MM.1S (cell line): ENCODE data around the gene METAP2.

Experiments used
- DNase-seq: peaks from one replicate; pipeline ENCODE4 v3.0.0-alpha.2; 2015
- H2AFZ ChIP-seq: fragments of 300-600 bp; sonication (generic); 2 replicates; pipeline ENCODE4 v1.6.0; 2016; ENCODE audit warnings: antibody characterized with exemption, low read length
- H3F3A ChIP-seq: fragments of 300-600 bp; sonication (generic); 2 replicates; pipeline ENCODE4 v1.6.1; 2016; ENCODE audit warnings: mild to moderate bottlenecking, antibody characterized with exemption, low read length, moderate library complexity, mixed read lengths; ENCODE audit not compliant: insufficient read depth
- H3K27ac ChIP-seq: fragments of 300-600 bp; sonication (generic); 2 replicates; pipeline ENCODE4 v1.5.1; 2016; ENCODE audit warnings: mild to moderate bottlenecking, low read length
- H3K27me3 ChIP-seq: fragments of 300-600 bp; sonication (generic); replicated peaks from 2 replicates; pipeline ENCODE4 v1.6.0; 2016; ENCODE audit warnings: low read length; ENCODE audit not compliant: insufficient read depth
- H3K36me3 ChIP-seq: fragments of 300-600 bp; sonication (generic); replicated peaks from 2 replicates; pipeline ENCODE4 v1.6.1; 2016; ENCODE audit warnings: mild to moderate bottlenecking, low read length, mixed read lengths; ENCODE audit not compliant: insufficient read depth
- H3K4me1 ChIP-seq: fragments of 300-600 bp; sonication (generic); 2 replicates; pipeline ENCODE4 v1.6.1; 2016; ENCODE audit warnings: low read length, mixed read lengths
- H3K4me2 ChIP-seq: fragments of 300-600 bp; sonication (generic); 2 replicates; pipeline ENCODE4 v1.6.0; 2016; ENCODE audit warnings: low read depth, low read length
- H3K4me3 ChIP-seq: fragments of 300-600 bp; sonication (generic); 2 replicates; pipeline ENCODE4 v1.5.1; 2016; ENCODE audit warnings: low read length, mixed read lengths
- H3K79me2 ChIP-seq: fragments of 300-600 bp; sonication (generic); 2 replicates; pipeline ENCODE4 v1.6.1; 2016; ENCODE audit warnings: mixed run types, low read length, mixed read lengths
- H3K9ac ChIP-seq: fragments of 300-600 bp; sonication (generic); 2 replicates; pipeline ENCODE4 v1.6.1; 2016; ENCODE audit warnings: low read length, mixed read lengths
- H3K9me2 ChIP-seq: fragments of 300-600 bp; sonication (generic); replicated peaks from 2 replicates; pipeline ENCODE4 v1.6.1; 2016; ENCODE audit warnings: mild to moderate bottlenecking, low read length, mixed read lengths; ENCODE audit not compliant: insufficient read depth
- H3K9me3 ChIP-seq: fragments of 300-600 bp; sonication (generic); replicated peaks from 2 replicates; pipeline ENCODE4 v1.6.1; 2016; ENCODE audit warnings: mild to moderate bottlenecking, low read length, mixed read lengths; ENCODE audit not compliant: insufficient read depth
- H4K20me1 ChIP-seq: fragments of 300-600 bp; sonication (generic); 2 replicates; pipeline ENCODE4 v1.6.1; 2016; ENCODE audit warnings: mild to moderate bottlenecking, low read length, moderate library complexity, mixed read lengths; ENCODE audit not compliant: insufficient read depth
- EZH2 ChIP-seq: fragments of 300-600 bp; sonication (generic); optimal IDR thresholded peaks from 2 replicates; pipeline ENCODE3; 2017; ENCODE audit warnings: low read depth, mild to moderate bottlenecking, antibody characterized with exemption, low read length, mixed read lengths
- EZH2phosphoT487 ChIP-seq: fragments of 300-600 bp; sonication (generic); IDR thresholded peaks from 2 replicates; pipeline ENCODE4 v1.6.1; 2018; ENCODE audit warnings: antibody characterized with exemption, low read length
- TF ChIP-seq, protein P1 (sequence below): fragments of 300-600 bp; sonication (generic); IDR thresholded peaks from 2 replicates; pipeline ENCODE4 v1.5.1; 2016; ENCODE audit warnings: antibody characterized with exemption, low read length, mixed read lengths

METAP2 gene

DNA sequence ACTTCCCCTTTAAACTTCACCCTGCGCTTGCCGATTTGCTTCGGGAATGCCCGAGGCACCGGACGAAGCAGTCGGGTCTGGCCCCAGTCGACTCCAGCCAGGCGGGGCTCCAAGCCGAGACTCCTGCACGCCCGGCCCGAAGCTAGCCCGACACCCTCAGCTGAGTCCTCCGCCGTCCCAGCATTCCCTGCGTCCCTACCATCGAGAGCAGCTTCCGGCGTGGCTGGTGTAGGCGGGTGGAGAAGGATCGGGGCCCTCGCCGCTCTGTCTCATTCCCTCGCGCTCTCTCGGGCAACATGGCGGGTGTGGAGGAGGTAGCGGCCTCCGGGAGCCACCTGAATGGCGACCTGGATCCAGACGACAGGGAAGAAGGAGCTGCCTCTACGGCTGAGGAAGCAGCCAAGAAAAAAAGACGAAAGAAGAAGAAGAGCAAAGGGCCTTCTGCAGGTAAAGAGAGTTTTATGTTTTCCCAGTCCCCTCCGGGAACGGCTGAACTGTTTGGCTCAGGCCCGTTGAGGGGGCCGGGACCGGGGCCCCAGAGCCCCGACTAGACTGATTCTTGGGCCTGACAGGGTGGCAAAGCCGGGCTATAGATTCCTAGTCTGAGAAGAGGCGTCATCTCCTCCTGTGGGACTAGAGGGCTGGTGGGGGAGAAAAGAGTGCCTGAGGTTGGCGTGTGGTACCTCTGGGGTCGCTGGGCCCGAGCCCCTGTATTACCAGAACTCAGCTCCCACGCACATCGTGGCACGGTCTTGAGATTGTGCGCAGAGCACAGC, at the start of gene METAP2:
METAP2 (plus strand) TSS at position 269 of the 776 bp plus-strand sequence; CDS start at position 297, 28 bp downstream.
- no peaks in the 10 kb centered on the region for H3K9me3 ChIP-seq
- 0 out of 2 replicates have a peak, but pooled peaks cover 8% of the 10 kb centered on the region for H3K4me1 ChIP-seq
- TF ChIP-seq, protein P1, sequence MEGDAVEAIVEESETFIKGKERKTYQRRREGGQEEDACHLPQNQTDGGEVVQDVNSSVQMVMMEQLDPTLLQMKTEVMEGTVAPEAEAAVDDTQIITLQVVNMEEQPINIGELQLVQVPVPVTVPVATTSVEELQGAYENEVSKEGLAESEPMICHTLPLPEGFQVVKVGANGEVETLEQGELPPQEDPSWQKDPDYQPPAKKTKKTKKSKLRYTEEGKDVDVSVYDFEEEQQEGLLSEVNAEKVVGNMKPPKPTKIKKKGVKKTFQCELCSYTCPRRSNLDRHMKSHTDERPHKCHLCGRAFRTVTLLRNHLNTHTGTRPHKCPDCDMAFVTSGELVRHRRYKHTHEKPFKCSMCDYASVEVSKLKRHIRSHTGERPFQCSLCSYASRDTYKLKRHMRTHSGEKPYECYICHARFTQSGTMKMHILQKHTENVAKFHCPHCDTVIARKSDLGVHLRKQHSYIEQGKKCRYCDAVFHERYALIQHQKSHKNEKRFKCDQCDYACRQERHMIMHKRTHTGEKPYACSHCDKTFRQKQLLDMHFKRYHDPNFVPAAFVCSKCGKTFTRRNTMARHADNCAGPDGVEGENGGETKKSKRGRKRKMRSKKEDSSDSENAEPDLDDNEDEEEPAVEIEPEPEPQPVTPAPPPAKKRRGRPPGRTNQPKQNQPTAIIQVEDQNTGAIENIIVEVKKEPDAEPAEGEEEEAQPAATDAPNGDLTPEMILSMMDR: no peak
- TF ChIP-seq EZH2phosphoT487 (no peak), EZH2 (no peak)
- H4K20me1 ChIP-seq: peaks cover 3% of the 10 kb centered on the region; the same call in 1 of the 2 replicates
- H2AFZ ChIP-seq: peak within 1 kb of the TSS; percentile 92
- DNase-seq: peak; percentile 96
- H3K9ac ChIP-seq: peak within 1 kb of the TSS; percentile 97
- H3K4me3 ChIP-seq: peak within 1 kb of the TSS; percentile 91
- peaks cover 8% of the 10 kb centered on the region; the same call in 1 of the 2 replicates for H3F3A ChIP-seq
- H3K27ac ChIP-seq: peak within 1 kb of the TSS; percentile 70
- H3K36me3 ChIP-seq: no peaks in the 10 kb centered on the region; the same call in 1 of the 2 replicates
- H3K27me3 ChIP-seq: no peaks in the 10 kb centered on the region
- H3K79me2 ChIP-seq: peaks cover 52% of the 10 kb centered on the region
- H3K4me2 ChIP-seq: peak within 1 kb of the TSS; percentile 84
- H3K9me2 ChIP-seq: no peaks in the 10 kb centered on the region

DNA sequence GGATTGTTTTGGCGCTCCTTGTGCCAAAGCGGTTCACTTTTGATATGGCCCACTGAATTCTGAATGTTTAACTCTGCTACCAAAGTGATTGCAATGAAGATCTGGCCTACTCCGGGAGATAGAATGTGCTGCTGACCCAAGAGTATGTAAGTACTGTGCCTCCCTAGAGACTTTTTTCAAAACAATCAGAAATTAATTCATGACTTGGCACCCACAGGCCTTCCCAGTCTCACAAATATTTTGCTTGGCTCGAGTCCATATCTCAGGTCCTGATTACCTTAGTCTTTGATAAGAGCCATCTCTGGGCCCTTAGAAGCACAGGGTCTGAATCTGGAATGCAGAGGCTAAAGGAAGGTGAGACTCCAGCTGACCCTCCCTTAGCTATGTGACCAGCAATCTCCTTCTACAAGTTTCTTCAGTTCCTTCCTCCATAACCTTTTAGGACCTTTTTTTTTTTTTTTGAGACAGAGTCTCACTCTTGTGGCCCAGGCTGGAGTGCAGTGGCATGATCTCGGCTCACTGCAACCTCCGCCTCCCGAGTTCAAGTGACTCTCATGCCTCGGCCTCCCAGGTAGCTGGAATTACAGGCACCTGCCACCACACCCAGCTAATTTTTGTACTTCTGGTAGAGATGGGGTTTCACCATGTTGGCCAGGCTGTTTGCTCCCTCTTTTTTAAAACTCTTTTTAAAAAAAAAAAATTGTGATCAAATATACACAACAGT, 49.5 kb upstream of the METAP2 start:
- TF ChIP-seq EZH2phosphoT487 (no peak), EZH2 (no peak)
- TF ChIP-seq, protein P1: no peak
- Histone ChIP-seq H3F3A (no peaks in the 10 kb centered on the region), H2AFZ (no peak overlapping the region), H3K4me1 (peaks cover 8% of the 10 kb centered on the region), H3K27ac (no peak overlapping the region), H3K27me3 (no peaks in the 10 kb centered on the region), H4K20me1 (no peaks in the 10 kb centered on the region), H3K4me3 (no peak overlapping the region), H3K79me2 (no peaks in the 10 kb centered on the region), H3K4me2 (no peak overlapping the region), H3K9ac (no peak overlapping the region), H3K36me3 (no peaks in the 10 kb centered on the region), H3K9me2 (no peaks in the 10 kb centered on the region), H3K9me3 (no peaks in the 10 kb centered on the region)
- no peak for DNase-seq

DNA sequence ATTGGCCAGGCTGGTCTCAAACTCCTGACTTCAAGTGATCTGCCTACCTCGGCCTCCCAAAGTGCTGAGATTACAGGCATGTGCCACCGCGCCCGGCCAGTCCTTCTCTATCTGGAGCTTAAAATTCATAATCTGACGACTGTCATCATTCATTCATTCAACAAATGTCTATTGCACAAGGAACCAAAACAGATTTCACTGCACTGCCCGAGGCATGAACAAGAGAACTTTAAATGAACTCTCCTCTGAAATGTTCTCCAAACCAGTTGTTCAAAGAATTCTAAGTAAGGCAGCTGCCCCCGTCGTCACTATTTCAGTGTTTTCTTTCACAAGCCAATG, 44.8 kb upstream of the METAP2 start:
- Histone ChIP-seq H3K9ac (no peak overlapping the region), H3K27ac (no peak overlapping the region), H3K4me3 (no peak overlapping the region), H4K20me1 (no peaks in the 10 kb centered on the region), H3K27me3 (no peaks in the 10 kb centered on the region), H3K79me2 (no peaks in the 10 kb centered on the region), H3F3A (no peaks in the 10 kb centered on the region), H3K4me1 (peaks cover 8% of the 10 kb centered on the region), H3K9me2 (no peaks in the 10 kb centered on the region), H2AFZ (no peak overlapping the region), H3K36me3 (no peaks in the 10 kb centered on the region), H3K4me2 (no peak overlapping the region), H3K9me3 (no peaks in the 10 kb centered on the region)
- TF ChIP-seq, protein P1: no peak
- TF ChIP-seq EZH2phosphoT487: no peak
- TF ChIP-seq EZH2: no peak
- DNase-seq: no peak
